ENCODE data around the gene DDN.

GRCh38 chr12:48979602-48980388 lies 19.4 kb downstream of the DDN start:
- no peak for TF ChIP-seq GATA2 (IDR thresholded peaks at IDR 0.05; ENCODE audit: low read depth, low read length)
- TF ChIP-seq GATA3 (IDR thresholded peaks at IDR 0.05; ENCODE audit: low read depth, low read length): no peak

Measured in SH-SY5Y (cell line).